ENCODE data around the gene MIER2.
"Not testable (repeated sequence)": the region's sequence is repeated elsewhere in the genome, so short reads cannot be mapped to it uniquely, and the experiment has no call there.

Gene MIER2

DNA sequence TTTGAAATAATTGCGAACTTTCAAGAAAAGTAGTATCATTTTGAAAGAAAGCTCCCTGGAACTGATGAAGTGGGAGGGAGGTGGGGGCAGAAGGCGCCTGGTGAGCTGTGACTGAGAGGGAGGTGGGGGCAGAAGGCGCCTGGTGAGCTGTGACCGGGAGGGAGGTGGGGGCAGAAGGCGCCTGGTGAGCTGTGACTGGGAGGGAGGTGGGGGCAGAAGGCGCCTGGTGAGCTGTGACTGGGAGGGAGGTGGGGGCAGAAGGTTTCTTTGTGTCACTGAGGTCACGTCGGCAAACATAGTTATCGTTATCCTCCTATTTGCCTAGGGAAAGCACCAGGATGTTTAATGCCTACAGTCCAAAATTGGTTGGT lies 40.2 kb upstream of the MIER2 start:
- WGBS, 2 donors (ENCODE audit: extremely low coverage in 2 of 2, insufficient read length in 2 of 2, insufficient replicate concordance in 1 of 2), result no CpG with 5 or more reads among the region's 9 CpGs
- no peak overlapping the region for H3K27ac ChIP-seq (replicated peaks; ENCODE audit: low read length)
- no peak overlapping the region for H2BK12ac ChIP-seq (ENCODE audit: low read length)

DNA sequence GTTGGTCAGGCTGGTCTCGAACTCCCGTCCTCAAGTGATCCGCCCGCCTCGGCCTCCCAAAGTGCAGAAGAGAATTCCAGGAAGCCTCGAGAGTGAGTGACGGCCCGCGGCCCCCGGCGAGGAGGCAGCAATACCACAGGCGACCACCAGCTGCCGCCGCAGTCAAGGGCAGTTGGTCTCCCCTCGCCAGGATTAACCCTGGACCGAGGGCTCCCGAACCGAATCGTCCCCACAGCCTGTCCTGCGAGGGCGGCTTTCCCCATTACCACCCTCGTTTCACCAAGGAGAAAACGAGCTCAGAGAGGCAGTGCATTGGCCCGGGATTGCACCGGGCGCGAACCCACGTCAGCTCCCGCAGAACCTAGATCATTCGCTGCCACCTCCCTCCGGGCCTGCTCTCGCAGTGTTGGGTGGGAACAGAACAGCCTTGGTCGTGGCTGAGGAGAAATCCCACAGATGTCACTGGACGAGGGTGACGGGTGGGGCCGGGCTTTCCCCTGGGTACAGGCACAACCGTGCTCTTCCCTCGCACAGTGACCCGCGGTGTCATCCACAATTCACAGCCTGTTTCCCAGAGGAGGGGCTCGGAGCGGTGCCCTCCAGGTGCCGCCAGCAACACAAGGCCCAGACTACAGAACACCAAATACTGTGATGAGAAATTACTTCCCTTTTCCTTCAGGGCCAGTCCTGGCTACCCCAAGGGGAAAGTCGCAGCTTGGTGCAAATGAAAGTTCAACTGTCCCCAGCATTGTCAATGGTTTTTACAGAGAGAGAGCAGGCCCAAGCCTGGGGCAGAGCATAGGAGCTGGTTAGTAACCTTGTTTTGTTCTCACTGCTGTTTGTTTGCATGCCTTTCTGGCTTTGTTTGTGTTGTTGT lies 39.6 kb upstream of the MIER2 start:
- Histone ChIP-seq H3K27me3 (ENCODE audit: control insufficient read depth in 3 of 3, insufficient read depth in 3 of 3, low read depth in 1 of 3, low read length in 3 of 3) (no peaks in the 10 kb centered on the region), H3K4me2 (ENCODE audit: insufficient read depth, low read length, poor library complexity, severe bottlenecking) (no peak overlapping the region), H3K4me1 (ENCODE audit: control insufficient read depth in 2 of 2, insufficient read depth in 1 of 2, low read depth in 1 of 2, low read length in 2 of 2) (peaks cover 0 to 11% of the 10 kb centered on the region in 2 donors), H3K36me3 (replicated peaks in 1 of 2; ENCODE audit: control insufficient read depth in 2 of 2, insufficient read depth in 2 of 2, low read length in 2 of 2) (no peaks in the 10 kb centered on the region), H2BK15ac (ENCODE audit: low read length) (peak overlapping the region; percentile 100), H3K14ac (ENCODE audit: low read length) (peak overlapping the region; percentile 87), H3K18ac (ENCODE audit: low read length) (peak overlapping the region; percentile 100), H4K91ac (ENCODE audit: low read depth, low read length, poor library complexity) (peak overlapping the region; percentile 96), H3K79me1 (ENCODE audit: low read depth, low read length) (no peaks in the 10 kb centered on the region), H2AFZ (ENCODE audit: low read length) (peak overlapping the region; percentile 65), H3K9ac (ENCODE audit: low read depth, low read length, poor library complexity) (peak overlapping the region; percentile 72), H2AK5ac (ENCODE audit: low read depth, low read length) (peak overlapping the region; percentile 98), H2BK120ac (ENCODE audit: low read depth, low read length) (peak overlapping the region; percentile 87), H2BK5ac (ENCODE audit: low read length) (peak overlapping the region; percentile 78), H4K8ac (ENCODE audit: low read depth, low read length) (peak overlapping the region; percentile 87), H2BK12ac (ENCODE audit: low read length) (peak overlapping the region; percentile 96), H3K9me3 (replicated peaks in 1 of 2; ENCODE audit: control insufficient read depth in 2 of 2, insufficient read depth in 1 of 2, low read depth in 1 of 2, low read length in 2 of 2) (peaks cover 0 to 2% of the 10 kb centered on the region in 2 donors), H3K23ac (ENCODE audit: low read depth, low read length, poor library complexity) (peak overlapping the region; percentile 44), H3K4ac (ENCODE audit: low read length) (peak overlapping the region; percentile 96), H3K27ac (replicated peaks; ENCODE audit: low read length) (no peak overlapping the region), H3K4me3 (ENCODE audit: low read length in 2 of 2) (no peak overlapping the region)
- DNase-seq (ENCODE audit: low spot score), result no peak
- no CpG with 5 or more reads among the region's 44 CpGs for WGBS, 2 donors (ENCODE audit: extremely low coverage in 2 of 2, insufficient read length in 2 of 2, insufficient replicate concordance in 1 of 2)

More for the DNA sequence above, 40.2 kb upstream of the MIER2 start:
- Histone ChIP-seq H3K18ac (ENCODE audit: low read length) (no peak overlapping the region), H2BK15ac (ENCODE audit: low read length) (no peak overlapping the region), H2BK120ac (ENCODE audit: low read depth, low read length) (no peak overlapping the region), H3K14ac (ENCODE audit: low read length) (no peak overlapping the region), H3K4me3 (ENCODE audit: low read length in 2 of 2) (no peak overlapping the region), H3K79me1 (ENCODE audit: low read depth, low read length) (no peaks in the 10 kb centered on the region), H3K36me3 (replicated peaks in 1 of 2; ENCODE audit: control insufficient read depth in 2 of 2, insufficient read depth in 2 of 2, low read length in 2 of 2) (no peaks in the 10 kb centered on the region), H3K9ac (ENCODE audit: low read depth, low read length, poor library complexity) (no peak overlapping the region), H3K4me2 (ENCODE audit: insufficient read depth, low read length, poor library complexity, severe bottlenecking) (peak overlapping the region; percentile 2), H4K8ac (ENCODE audit: low read depth, low read length) (no peak overlapping the region), H3K4ac (ENCODE audit: low read length) (no peak overlapping the region), H2AFZ (ENCODE audit: low read length) (peak overlapping the region; percentile 65), H3K9me3 (replicated peaks in 1 of 2; ENCODE audit: control insufficient read depth in 2 of 2, insufficient read depth in 1 of 2, low read depth in 1 of 2, low read length in 2 of 2) (peaks cover 0 to 2% of the 10 kb centered on the region in 2 donors), H3K23ac (ENCODE audit: low read depth, low read length, poor library complexity) (no peak overlapping the region), H2AK5ac (ENCODE audit: low read depth, low read length) (no peak overlapping the region), H2BK5ac (ENCODE audit: low read length) (no peak overlapping the region), H4K91ac (ENCODE audit: low read depth, low read length, poor library complexity) (no peak overlapping the region), H3K4me1 (ENCODE audit: control insufficient read depth in 2 of 2, insufficient read depth in 1 of 2, low read depth in 1 of 2, low read length in 2 of 2) (peaks cover 0 to 12% of the 10 kb centered on the region in 2 donors), H3K27me3 (ENCODE audit: control insufficient read depth in 3 of 3, insufficient read depth in 3 of 3, low read depth in 1 of 3, low read length in 3 of 3) (no peaks in the 10 kb centered on the region)
- no peak for DNase-seq (ENCODE audit: low spot score)

DNA sequence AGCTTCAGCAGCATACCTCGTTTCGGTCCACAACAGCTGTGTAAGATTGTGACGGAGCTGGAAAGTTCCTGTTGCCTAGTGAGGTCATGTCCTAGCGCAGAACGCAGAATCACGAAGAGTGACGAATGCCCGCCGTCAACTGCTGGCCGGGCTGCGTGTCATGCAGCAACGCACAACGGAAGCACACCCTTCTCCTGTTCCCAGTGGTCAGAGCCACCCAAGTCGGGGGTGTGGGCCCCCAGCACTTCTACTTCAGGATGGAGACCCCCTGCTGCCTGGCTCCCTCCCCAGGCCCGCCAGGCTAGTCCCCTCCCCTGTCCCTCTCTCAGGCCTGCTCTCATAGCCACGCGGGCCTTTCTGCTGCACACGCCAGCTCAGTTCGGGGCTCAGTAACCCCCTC lies 38.4 kb upstream of the MIER2 start:
- peaks cover 0 to 11% of the 10 kb centered on the region in 2 donors for H3K4me1 ChIP-seq (ENCODE audit: control insufficient read depth in 2 of 2, insufficient read depth in 1 of 2, low read depth in 1 of 2, low read length in 2 of 2)
- peaks cover 0 to 2% of the 10 kb centered on the region in 2 donors for H3K9me3 ChIP-seq (replicated peaks in 1 of 2; ENCODE audit: control insufficient read depth in 2 of 2, insufficient read depth in 1 of 2, low read depth in 1 of 2, low read length in 2 of 2)
- H3K4ac ChIP-seq (ENCODE audit: low read length), result no peak overlapping the region
- DNase-seq (ENCODE audit: low spot score), result no peak
- no peak overlapping the region for H2BK5ac ChIP-seq (ENCODE audit: low read length)
- no peaks in the 10 kb centered on the region for H3K27me3 ChIP-seq (ENCODE audit: control insufficient read depth in 3 of 3, insufficient read depth in 3 of 3, low read depth in 1 of 3, low read length in 3 of 3)
- no peaks in the 10 kb centered on the region for H3K36me3 ChIP-seq (replicated peaks in 1 of 2; ENCODE audit: control insufficient read depth in 2 of 2, insufficient read depth in 2 of 2, low read length in 2 of 2)
- no peak overlapping the region for H2AFZ ChIP-seq (ENCODE audit: low read length)
- H4K91ac ChIP-seq (ENCODE audit: low read depth, low read length, poor library complexity), result no peak overlapping the region
- no peak overlapping the region for H3K4me3 ChIP-seq (ENCODE audit: low read length in 2 of 2)
- no CpG with 5 or more reads among the region's 19 CpGs for WGBS, 2 donors (ENCODE audit: extremely low coverage in 2 of 2, insufficient read length in 2 of 2, insufficient replicate concordance in 1 of 2)
- H3K14ac ChIP-seq (ENCODE audit: low read length), result no peak overlapping the region
- no peak overlapping the region for H2BK12ac ChIP-seq (ENCODE audit: low read length)
- H3K23ac ChIP-seq (ENCODE audit: low read depth, low read length, poor library complexity), result peak overlapping the region; percentile 48
- peak overlapping the region; percentile 85 for H2AK5ac ChIP-seq (ENCODE audit: low read depth, low read length)
- H3K27ac ChIP-seq (replicated peaks; ENCODE audit: low read length), result no peak overlapping the region
- H2BK120ac ChIP-seq (ENCODE audit: low read depth, low read length), result no peak overlapping the region
- no peak overlapping the region for H3K4me2 ChIP-seq (ENCODE audit: insufficient read depth, low read length, poor library complexity, severe bottlenecking)
- peak overlapping the region; percentile 68 for H2BK15ac ChIP-seq (ENCODE audit: low read length)
- no peak overlapping the region for H4K8ac ChIP-seq (ENCODE audit: low read depth, low read length)
- peak overlapping the region; percentile 35 for H3K18ac ChIP-seq (ENCODE audit: low read length)
- H3K9ac ChIP-seq (ENCODE audit: low read depth, low read length, poor library complexity), result peak overlapping the region; percentile 51
- no peaks in the 10 kb centered on the region for H3K79me1 ChIP-seq (ENCODE audit: low read depth, low read length)

DNA sequence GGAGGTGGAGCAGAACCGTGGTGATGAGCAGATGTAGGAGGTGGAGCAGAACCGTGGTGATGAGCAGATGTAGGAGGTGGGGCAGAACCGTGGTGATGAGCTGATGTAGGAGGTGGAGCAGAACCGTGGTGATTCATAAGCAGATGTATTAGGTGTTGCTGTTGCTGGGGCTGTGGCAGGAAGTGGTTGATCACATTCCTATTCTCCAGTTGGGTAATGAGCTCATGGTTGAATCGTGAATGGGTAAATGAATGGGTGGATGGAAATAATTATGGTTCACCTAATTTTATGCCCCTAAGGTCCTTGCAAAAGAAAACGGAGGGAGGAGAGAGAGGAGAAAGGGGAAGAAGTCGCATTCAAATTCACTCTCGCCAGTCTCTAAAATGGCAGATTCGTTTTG lies 38.0 kb upstream of the MIER2 start:
- not testable (repeated sequence) for H2AFZ ChIP-seq (ENCODE audit: low read length); H2AK5ac ChIP-seq (ENCODE audit: low read depth, low read length); H3K4me2 ChIP-seq (ENCODE audit: insufficient read depth, low read length, poor library complexity, severe bottlenecking); H4K8ac ChIP-seq (ENCODE audit: low read depth, low read length); H3K27ac ChIP-seq (replicated peaks; ENCODE audit: low read length); H3K4ac ChIP-seq (ENCODE audit: low read length); H3K27me3 ChIP-seq (ENCODE audit: control insufficient read depth in 3 of 3, insufficient read depth in 3 of 3, low read depth in 1 of 3, low read length in 3 of 3); H3K18ac ChIP-seq (ENCODE audit: low read length); H2BK15ac ChIP-seq (ENCODE audit: low read length); H3K4me1 ChIP-seq (ENCODE audit: control insufficient read depth in 2 of 2, insufficient read depth in 1 of 2, low read depth in 1 of 2, low read length in 2 of 2); H2BK12ac ChIP-seq (ENCODE audit: low read length); H3K14ac ChIP-seq (ENCODE audit: low read length); H3K36me3 ChIP-seq (replicated peaks in 1 of 2; ENCODE audit: control insufficient read depth in 2 of 2, insufficient read depth in 2 of 2, low read length in 2 of 2); H3K9ac ChIP-seq (ENCODE audit: low read depth, low read length, poor library complexity); H4K91ac ChIP-seq (ENCODE audit: low read depth, low read length, poor library complexity); H3K9me3 ChIP-seq (replicated peaks in 1 of 2; ENCODE audit: control insufficient read depth in 2 of 2, insufficient read depth in 1 of 2, low read depth in 1 of 2, low read length in 2 of 2); DNase-seq (ENCODE audit: low spot score); H3K4me3 ChIP-seq (ENCODE audit: low read length in 2 of 2); H2BK120ac ChIP-seq (ENCODE audit: low read depth, low read length); H3K23ac ChIP-seq (ENCODE audit: low read depth, low read length, poor library complexity); H2BK5ac ChIP-seq (ENCODE audit: low read length); H3K79me1 ChIP-seq (ENCODE audit: low read depth, low read length)
- WGBS, 2 donors (ENCODE audit: extremely low coverage in 2 of 2, insufficient read length in 2 of 2, insufficient replicate concordance in 1 of 2), result no CpG with 5 or more reads among the region's 9 CpGs
